ENCODE results near the gene KRT39. TPM values are rescaled to one million over a fixed set of nuclear protein-coding genes. Genes with fewer than 3 reads are reported as not detected.

The KRT39 gene
- total and polyA plus RNA-seq, 10 of the 15 experiments (the other 5 are each of a cell fraction or from before 2014, with no cell fraction given) = not detected

- BruUV-seq (replicated peaks) = no TSS peak
- in situ Hi-C loops (cut with MboI) (no loop called here), intact Hi-C loops (cut with micrococcal nuclease; ENCODE audit: unreplicated experiment) (no loop called here)
- no peak overlapping the region for H3K9ac ChIP-seq (ENCODE audit: control insufficient read depth, insufficient read depth, low read length)
- ChIA-PET SMC1A (ENCODE audit: uncharacterized antibody, unreplicated experiment) (no interaction called here), RAD21 (ENCODE audit: unreplicated experiment) (no interaction called here), POLR2A (no interaction called here), CTCF (no interaction called here)
- no peaks in the 10 kb centered on the region for H3K4me1 ChIP-seq (ENCODE audit: control insufficient read depth, insufficient read depth, low read length)
- peaks cover 0 to 1% of the 10 kb centered on the region in 2 experiments; a peak in 1 of 4 replicates for H3K27me3 ChIP-seq (replicated peaks in 1 of 2; ENCODE audit: control insufficient read depth in 2 of 2, insufficient read depth in 2 of 2, low read length in 1 of 2)
- DNase-seq (ENCODE audit: low read depth, low spot score) (no peak), FAIRE-seq (no peak), ATAC-seq (no peak)
- no peak overlapping the region for H3K4me2 ChIP-seq (ENCODE audit: control insufficient read depth, insufficient read depth)
- no peaks in the 10 kb centered on the region for H4K20me1 ChIP-seq (ENCODE audit: control insufficient read depth, insufficient read depth)
- H2AFZ ChIP-seq (ENCODE audit: control insufficient read depth, low read depth, low read length) = no peak overlapping the region
- H3K27ac ChIP-seq (ENCODE audit: control insufficient read depth, insufficient read depth) = no peak overlapping the region
- H3K79me2 ChIP-seq (ENCODE audit: control insufficient read depth, insufficient read depth, low read length) = no peaks in the 10 kb centered on the region
- 15% methylated on average over 3 of the region's 3 CpGs for WGBS (ENCODE audit: insufficient coverage, insufficient replicate concordance, low lambda C conversion rate, missing lambda C conversion rate)
- TF ChIP-seq ZNF207 (IDR thresholded peaks at IDR 0.05; ENCODE audit: borderline replicate concordance) (no peak), MYC (IDR thresholded peaks at IDR 0.05; ENCODE audit: insufficient read depth, insufficient read length, insufficient replicate concordance, low read length, severe bottlenecking) (no peak), RELA (IDR thresholded peaks at IDR 0.05; ENCODE audit: borderline replicate concordance, partially characterized antibody) (no peak)
- TF ChIP-seq, protein P1, sequence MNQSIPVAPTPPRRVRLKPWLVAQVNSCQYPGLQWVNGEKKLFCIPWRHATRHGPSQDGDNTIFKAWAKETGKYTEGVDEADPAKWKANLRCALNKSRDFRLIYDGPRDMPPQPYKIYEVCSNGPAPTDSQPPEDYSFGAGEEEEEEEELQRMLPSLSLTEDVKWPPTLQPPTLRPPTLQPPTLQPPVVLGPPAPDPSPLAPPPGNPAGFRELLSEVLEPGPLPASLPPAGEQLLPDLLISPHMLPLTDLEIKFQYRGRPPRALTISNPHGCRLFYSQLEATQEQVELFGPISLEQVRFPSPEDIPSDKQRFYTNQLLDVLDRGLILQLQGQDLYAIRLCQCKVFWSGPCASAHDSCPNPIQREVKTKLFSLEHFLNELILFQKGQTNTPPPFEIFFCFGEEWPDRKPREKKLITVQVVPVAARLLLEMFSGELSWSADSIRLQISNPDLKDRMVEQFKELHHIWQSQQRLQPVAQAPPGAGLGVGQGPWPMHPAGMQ (IDR thresholded peaks at IDR 0.05; ENCODE audit: borderline replicate concordance) = no peak
- TF ChIP-seq, protein P2, sequence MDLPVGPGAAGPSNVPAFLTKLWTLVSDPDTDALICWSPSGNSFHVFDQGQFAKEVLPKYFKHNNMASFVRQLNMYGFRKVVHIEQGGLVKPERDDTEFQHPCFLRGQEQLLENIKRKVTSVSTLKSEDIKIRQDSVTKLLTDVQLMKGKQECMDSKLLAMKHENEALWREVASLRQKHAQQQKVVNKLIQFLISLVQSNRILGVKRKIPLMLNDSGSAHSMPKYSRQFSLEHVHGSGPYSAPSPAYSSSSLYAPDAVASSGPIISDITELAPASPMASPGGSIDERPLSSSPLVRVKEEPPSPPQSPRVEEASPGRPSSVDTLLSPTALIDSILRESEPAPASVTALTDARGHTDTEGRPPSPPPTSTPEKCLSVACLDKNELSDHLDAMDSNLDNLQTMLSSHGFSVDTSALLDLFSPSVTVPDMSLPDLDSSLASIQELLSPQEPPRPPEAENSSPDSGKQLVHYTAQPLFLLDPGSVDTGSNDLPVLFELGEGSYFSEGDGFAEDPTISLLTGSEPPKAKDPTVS (IDR thresholded peaks at IDR 0.05; ENCODE audit: low read depth, low read length) = no peak
- H3K9me3 ChIP-seq (replicated peaks; ENCODE audit: control insufficient read depth, insufficient read depth, low read length) = no peaks in the 10 kb centered on the region
- H3K4me3 ChIP-seq = no peak overlapping the region
- H3K36me3 ChIP-seq (ENCODE audit: control insufficient read depth in 2 of 2, insufficient read depth in 2 of 2, low read length in 1 of 2) = no peaks in the 10 kb centered on the region
Measured at GRCh38 chr17:40974366-40974765, 7.6 kb upstream of the KRT39 start.

Measured in GM12878 (cell line).